GM19455 (cell line): ENCODE results near the gene SENP1.

Experiments
- ATAC-seq: cut with Tn5 transposase; IDR thresholded peaks from one replicate; pipeline ENCODE4 v1.9.1; 2021; ENCODE audit not compliant: unreplicated experiment

Gene SENP1

GRCh38 chr12:48037267-48037915 is 68.5 kb downstream of the SENP1 start:
- ATAC-seq: no peak

- ATAC-seq: no peak
Measured at GRCh38 chr12:48036818-48037217, 69.1 kb downstream of the SENP1 start.

- no peak for ATAC-seq
Measured at GRCh38 chr12:48034835-48035805, 70.8 kb downstream of the SENP1 start.

GRCh38 chr12:48033451-48033850 is 72.4 kb downstream of the SENP1 start:
- no peak for ATAC-seq

- ATAC-seq: no peak
Measured at GRCh38 chr12:48032597-48032996, 73.3 kb downstream of the SENP1 start.

GRCh38 chr12:48031135-48031960 is 74.5 kb downstream of the SENP1 start:
- no peak for ATAC-seq

GRCh38 chr12:48030173-48030650 is 75.7 kb downstream of the SENP1 start:
- ATAC-seq: no peak

- no peak for ATAC-seq
Measured at GRCh38 chr12:48029491-48030172, 76.2 kb downstream of the SENP1 start.

- ATAC-seq: no peak
Measured at GRCh38 chr12:48028541-48029431, 77.1 kb downstream of the SENP1 start.

GRCh38 chr12:48027183-48028002 is 78.5 kb downstream of the SENP1 start:
- ATAC-seq: no peak

GRCh38 chr12:48026060-48026827 is 79.6 kb downstream of the SENP1 start:
- ATAC-seq: no peak

GRCh38 chr12:48025281-48025680 is 80.6 kb downstream of the SENP1 start:
- ATAC-seq: no peak

GRCh38 chr12:48024735-48025134 is 81.1 kb downstream of the SENP1 start:
- ATAC-seq: no peak

- ATAC-seq: no peak
Measured at GRCh38 chr12:48023386-48023785, 82.5 kb downstream of the SENP1 start.

- no peak for ATAC-seq
Measured at GRCh38 chr12:48022676-48023385, 83.0 kb downstream of the SENP1 start.

GRCh38 chr12:48022180-48022521 is 83.7 kb downstream of the SENP1 start:
- no peak for ATAC-seq

GRCh38 chr12:48021485-48022179 is 84.2 kb downstream of the SENP1 start:
- ATAC-seq: no peak
